ENCODE results near the gene ZNF678. TPM values are rescaled to one million over a fixed set of nuclear protein-coding genes. Genes with fewer than 3 reads are reported as not detected.

The ZNF678 gene
- polyA plus RNA-seq, 2 of the 4 experiments (the other 2 are of a cell fraction), result 3.5 to 6.9 TPM

GRCh38 chr1:227723474-227723873 lies 160.1 kb downstream of the ZNF678 start:
- 24% methylated on average over 1 of the region's 1 CpG for WGBS (ENCODE audit: missing lambda C conversion rate)
- Histone ChIP-seq H3K4me2 (no peak overlapping the region), H3K27ac (no peak overlapping the region), H3K9me3 (peaks cover 37% of the 10 kb centered on the region), H3K4me3 (no peak overlapping the region), H3K4me1 (no peaks in the 10 kb centered on the region; the same call in 2 of the 3 replicates)
- no peak for TF ChIP-seq PBX3 (IDR thresholded peaks at IDR 0.05)
- TF ChIP-seq EHF (CRISPR knock-in tag; IDR thresholded peaks at IDR 0.05), result no peak
- no peak for TF ChIP-seq HEYL (CRISPR knock-in tag; IDR thresholded peaks at IDR 0.05)
- TF ChIP-seq RCOR1 (IDR thresholded peaks at IDR 0.05; ENCODE audit: low read depth, low read length), result no peak
- no peak for TF ChIP-seq NFE2L2 (conservative IDR thresholded peaks at IDR 0.05; ENCODE audit: low read length)
- no peak for TF ChIP-seq TFCP2L1 (CRISPR knock-in tag; IDR thresholded peaks at IDR 0.05)
- TF ChIP-seq USF2 (IDR thresholded peaks at IDR 0.05), result no peak
- no peak for TF ChIP-seq FOSB (CRISPR knock-in tag; IDR thresholded peaks at IDR 0.05)
- no peak for TF ChIP-seq PHF8 (IDR thresholded peaks at IDR 0.05; ENCODE audit: borderline replicate concordance, low read depth)
- TF ChIP-seq MAFK (IDR thresholded peaks at IDR 0.05; ENCODE audit: partially characterized antibody), result no peak
- TF ChIP-seq ZC3H11A (IDR thresholded peaks at IDR 0.05), result no peak
- TF ChIP-seq JUN (IDR thresholded peaks at IDR 0.05), result no peak
- TF ChIP-seq EP300 (IDR thresholded peaks at IDR 0.05), result no peak
- no peak for TF ChIP-seq E2F6 (IDR thresholded peaks at IDR 0.05; ENCODE audit: borderline replicate concordance, low read depth)
- TF ChIP-seq NPAS2 (CRISPR knock-in tag; IDR thresholded peaks at IDR 0.05; ENCODE audit: borderline replicate concordance), result no peak
- POLR2A ChIA-PET, result no interaction called here
- no peak for FAIRE-seq
- ATAC-seq, result no peak
- CTCF ChIA-PET, result no interaction called here
- no peak for DNase-seq (ENCODE audit: low read depth in 1 of 2, low spot score in 1 of 2)

GRCh38 chr1:227725046-227725445 lies 161.7 kb downstream of the ZNF678 start:
- H3K27ac ChIP-seq, result no peak overlapping the region
- no peak overlapping the region for H3K4me2 ChIP-seq
- DNase-seq (ENCODE audit: low read depth in 1 of 2, low spot score in 1 of 2) (no peak), ATAC-seq (no peak), FAIRE-seq (no peak)
- 15% methylated on average over 2 of the region's 2 CpGs for WGBS (ENCODE audit: missing lambda C conversion rate)
- TF ChIP-seq ZSCAN20 (CRISPR knock-in tag; IDR thresholded peaks at IDR 0.05), result no peak
- TF ChIP-seq RARB (CRISPR knock-in tag; IDR thresholded peaks at IDR 0.05), result no peak
- TF ChIP-seq ZC3H11A (IDR thresholded peaks at IDR 0.05), result no peak
- TF ChIP-seq CHD2 (IDR thresholded peaks at IDR 0.05; ENCODE audit: low read length, partially characterized antibody), result no peak
- TF ChIP-seq CTCF (IDR thresholded peaks at IDR 0.05), result no peak
- no peak for TF ChIP-seq TP53 (CRISPR knock-in tag; IDR thresholded peaks at IDR 0.05)
- no peak for TF ChIP-seq HEYL (CRISPR knock-in tag; IDR thresholded peaks at IDR 0.05)
- TF ChIP-seq HMGXB4 (CRISPR knock-in tag; IDR thresholded peaks at IDR 0.05; ENCODE audit: borderline replicate concordance), result no peak
- TF ChIP-seq CEBPB (IDR thresholded peaks at IDR 0.05), result no peak
- TF ChIP-seq NFE2L2 (conservative IDR thresholded peaks at IDR 0.05; ENCODE audit: low read length), result no peak
- no peak for TF ChIP-seq POLR2A (IDR thresholded peaks at IDR 0.05; ENCODE audit: low read length)
- no peak for TF ChIP-seq USF2 (IDR thresholded peaks at IDR 0.05)
- TF ChIP-seq FOSL2 (IDR thresholded peaks at IDR 0.05), result no peak
- no peak for TF ChIP-seq FOSL2 (CRISPR knock-in tag; IDR thresholded peaks at IDR 0.05)
- TF ChIP-seq EHF (CRISPR knock-in tag; IDR thresholded peaks at IDR 0.05), result no peak
- TF ChIP-seq HES2 (IDR thresholded peaks at IDR 0.05), result no peak
- no peak for TF ChIP-seq PHF8 (IDR thresholded peaks at IDR 0.05; ENCODE audit: borderline replicate concordance, low read depth)
- TF ChIP-seq KDM1A (IDR thresholded peaks at IDR 0.05; ENCODE audit: low read depth), result no peak
- TF ChIP-seq RNF2 (IDR thresholded peaks at IDR 0.05; ENCODE audit: borderline replicate concordance, low read depth), result no peak
- no peak for TF ChIP-seq BCL3 (IDR thresholded peaks at IDR 0.05)
- no peak for TF ChIP-seq CBX8 (IDR thresholded peaks at IDR 0.05)
- peaks cover 6% of the 10 kb centered on the region; the same call in 1 of the 3 replicates for H3K4me1 ChIP-seq
- POLR2A ChIA-PET, result no interaction called here
- peaks cover 30% of the 10 kb centered on the region for H3K9me3 ChIP-seq
- no peak overlapping the region for H3K4me3 ChIP-seq
- CTCF ChIA-PET, result no interaction called here
